ENCODE data around the gene PEX11B.

PEX11B gene, protein sequence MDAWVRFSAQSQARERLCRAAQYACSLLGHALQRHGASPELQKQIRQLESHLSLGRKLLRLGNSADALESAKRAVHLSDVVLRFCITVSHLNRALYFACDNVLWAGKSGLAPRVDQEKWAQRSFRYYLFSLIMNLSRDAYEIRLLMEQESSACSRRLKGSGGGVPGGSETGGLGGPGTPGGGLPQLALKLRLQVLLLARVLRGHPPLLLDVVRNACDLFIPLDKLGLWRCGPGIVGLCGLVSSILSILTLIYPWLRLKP

DNA sequence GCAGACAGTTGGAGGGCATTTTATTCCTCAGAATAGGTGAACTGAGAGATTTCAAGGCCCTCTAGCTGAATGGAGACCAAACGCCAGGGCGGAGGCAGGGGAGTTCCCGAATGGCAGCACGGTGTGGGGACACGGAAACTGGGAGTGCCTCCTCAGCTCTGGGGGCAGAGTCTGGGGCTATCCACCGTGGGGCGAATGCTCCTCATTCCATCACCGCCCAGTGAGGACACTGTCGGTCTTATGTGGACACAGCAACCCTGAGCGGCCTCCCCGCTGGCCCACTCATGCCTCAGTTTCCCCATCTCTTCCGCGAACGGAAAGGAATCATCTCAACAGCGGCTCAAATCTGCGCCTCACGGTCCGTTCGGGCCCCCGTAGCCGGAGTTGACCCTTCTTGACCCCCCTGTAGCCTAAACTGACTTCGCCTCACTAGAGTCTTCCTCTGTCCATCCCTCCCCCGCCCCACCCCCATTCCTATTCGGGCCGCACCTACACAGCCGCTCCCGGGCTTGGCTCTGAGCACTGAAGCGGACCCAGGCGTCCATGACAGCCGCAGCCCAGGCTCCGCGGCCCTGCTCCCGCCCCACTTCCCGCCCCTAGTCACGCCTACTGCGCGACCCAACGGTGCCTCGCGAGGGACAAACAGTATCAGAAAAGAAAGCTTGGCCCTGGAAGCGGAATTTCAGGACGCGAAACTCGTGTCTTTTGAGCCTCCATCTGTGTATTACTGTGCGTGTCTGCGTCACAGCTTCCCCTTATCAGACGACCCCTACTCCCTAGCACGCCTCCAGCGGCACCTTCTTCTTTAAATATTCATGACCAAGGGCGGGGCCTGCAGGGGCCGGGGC lies at the start of gene PEX11B:
PEX11B (minus strand) TSS at position 574 of the 848 bp plus-strand sequence; CDS start at position 545, 29 bp downstream.
- DNase-seq: peak; percentile 94 to 95

DNA sequence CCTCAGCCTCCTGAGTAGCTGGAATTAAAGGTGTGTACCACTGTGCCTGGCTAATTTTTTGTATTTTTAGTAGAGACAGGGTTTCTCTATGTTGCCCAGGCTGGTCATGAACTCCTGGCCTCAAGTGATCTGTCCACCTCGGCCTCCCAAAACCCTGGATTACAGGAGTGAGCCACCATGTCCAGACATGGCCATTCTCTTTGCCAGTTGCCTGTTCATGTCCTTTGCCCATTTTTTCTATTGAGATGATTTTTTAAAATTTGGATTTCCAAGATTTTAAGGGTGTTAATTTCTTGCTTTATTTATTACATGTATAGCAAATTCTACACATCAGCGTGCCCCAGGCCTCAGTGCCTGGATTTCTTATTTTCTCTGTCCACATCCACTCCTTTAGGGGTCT lies 48.8 kb upstream of the PEX11B start:
- no peak for DNase-seq

DNA sequence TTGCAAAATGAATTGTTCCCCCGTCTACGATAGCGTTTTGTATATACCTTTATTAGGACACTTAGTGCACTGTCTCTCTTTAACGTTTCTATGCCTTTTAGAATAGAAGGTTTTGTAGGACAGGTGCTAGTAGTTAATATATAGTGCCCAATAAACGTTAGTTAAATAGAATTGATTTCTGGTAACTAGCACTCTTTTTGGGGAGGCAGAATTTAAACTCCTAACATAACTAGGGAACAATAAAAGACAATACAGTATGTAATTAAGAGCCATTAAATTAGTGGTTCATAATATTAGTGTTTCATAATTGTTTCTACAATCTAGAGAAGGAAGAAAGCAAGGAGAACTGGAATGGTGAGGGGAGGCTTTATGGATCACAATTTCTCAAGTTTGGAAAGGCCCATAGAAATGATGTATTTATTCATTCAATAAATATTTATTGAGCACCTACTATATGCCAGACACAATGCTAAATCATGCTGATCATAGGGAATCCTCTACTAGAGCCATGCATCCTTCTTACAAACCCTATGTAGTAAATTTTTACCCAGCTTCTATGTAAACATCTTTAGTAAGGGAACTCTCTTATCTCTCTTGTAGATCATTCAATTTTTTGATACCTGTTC lies 46.7 kb upstream of the PEX11B start:
- DNase-seq: no peak

DNA sequence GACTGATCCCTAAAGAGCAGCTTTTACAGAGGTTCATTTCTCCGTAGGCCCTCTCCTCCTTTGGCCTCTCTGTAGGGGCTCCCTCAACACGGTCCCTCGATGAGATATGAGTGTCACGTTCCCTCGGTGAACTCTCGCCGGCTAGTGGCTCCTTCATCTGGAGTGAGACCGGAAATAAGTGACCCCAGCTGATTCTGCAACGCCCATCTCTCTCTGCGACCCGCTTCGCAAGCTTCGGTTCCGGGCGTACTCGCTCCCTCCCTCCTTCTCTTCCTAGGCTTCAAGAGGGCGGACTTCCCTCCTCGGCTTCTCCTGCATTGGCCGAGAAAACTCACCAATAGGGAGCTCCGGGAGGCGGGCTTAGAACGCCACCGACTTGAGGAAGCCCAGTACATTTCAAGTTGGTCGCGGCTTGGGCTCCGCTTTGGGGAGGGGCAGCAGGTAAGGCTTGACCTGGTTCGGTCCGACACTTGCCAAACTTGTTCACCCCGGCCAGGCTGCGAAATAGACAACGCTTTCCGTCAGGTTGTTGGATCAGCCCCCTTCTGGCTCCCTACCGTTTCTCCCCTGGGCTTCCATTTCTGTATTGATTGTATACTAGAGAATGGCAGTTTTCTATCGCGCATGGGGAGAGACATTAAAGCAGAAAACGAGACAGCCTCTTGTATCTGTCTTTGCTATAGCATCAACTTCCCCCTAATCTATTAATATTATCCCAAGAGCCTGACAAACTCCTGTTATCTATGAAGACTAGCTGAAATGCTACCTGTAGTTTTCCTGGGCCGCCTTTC lies 46.0 kb upstream of the PEX11B start, which contains the start of the genes ANKRD34A and POLR3GL:
ANKRD34A (minus strand) TSS at position 248 of the 791 bp plus-strand sequence. CDS start 2,816 bp downstream, outside the sequence.
POLR3GL (plus strand) TSS at position 363 of the 791 bp plus-strand sequence. CDS start 10,176 bp downstream, outside the sequence.
- DNase-seq: peak; percentile 90 to 94

DNA sequence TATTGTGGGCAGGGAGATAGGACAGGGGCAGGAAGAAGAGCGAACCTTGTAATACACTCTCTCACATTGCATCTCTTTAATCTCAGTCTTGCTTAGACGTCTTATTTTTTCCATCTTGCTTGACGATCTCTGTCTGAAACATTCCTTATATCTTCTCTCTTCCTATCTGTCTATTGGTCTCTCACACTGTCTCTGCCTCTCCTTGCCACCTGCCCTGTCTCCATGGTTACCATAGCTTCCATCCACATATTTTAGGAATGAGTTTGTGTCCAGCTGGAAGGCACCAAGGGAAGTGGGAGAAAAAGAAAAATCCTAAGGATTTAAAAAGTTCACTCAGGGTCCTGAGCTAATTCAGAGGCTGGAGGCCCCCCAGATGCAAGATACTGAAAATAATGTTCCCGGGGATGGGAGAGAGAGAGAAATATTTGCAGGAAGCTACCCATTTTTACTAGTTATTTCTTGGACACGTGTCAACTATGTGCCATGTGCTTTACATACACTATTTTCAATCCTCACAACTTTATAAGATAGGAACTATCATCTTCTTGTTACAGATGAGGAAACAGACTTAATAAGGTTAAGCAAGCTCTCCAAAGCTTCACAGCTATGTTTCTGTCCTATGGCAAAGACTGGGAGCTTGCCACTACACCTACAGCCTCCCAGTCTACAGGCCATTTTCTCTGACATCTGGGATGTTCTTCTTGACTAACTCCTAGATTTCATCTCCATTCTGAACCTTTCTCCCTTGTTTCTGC lies 44.9 kb upstream of the PEX11B start:
- DNase-seq: no peak

DNA sequence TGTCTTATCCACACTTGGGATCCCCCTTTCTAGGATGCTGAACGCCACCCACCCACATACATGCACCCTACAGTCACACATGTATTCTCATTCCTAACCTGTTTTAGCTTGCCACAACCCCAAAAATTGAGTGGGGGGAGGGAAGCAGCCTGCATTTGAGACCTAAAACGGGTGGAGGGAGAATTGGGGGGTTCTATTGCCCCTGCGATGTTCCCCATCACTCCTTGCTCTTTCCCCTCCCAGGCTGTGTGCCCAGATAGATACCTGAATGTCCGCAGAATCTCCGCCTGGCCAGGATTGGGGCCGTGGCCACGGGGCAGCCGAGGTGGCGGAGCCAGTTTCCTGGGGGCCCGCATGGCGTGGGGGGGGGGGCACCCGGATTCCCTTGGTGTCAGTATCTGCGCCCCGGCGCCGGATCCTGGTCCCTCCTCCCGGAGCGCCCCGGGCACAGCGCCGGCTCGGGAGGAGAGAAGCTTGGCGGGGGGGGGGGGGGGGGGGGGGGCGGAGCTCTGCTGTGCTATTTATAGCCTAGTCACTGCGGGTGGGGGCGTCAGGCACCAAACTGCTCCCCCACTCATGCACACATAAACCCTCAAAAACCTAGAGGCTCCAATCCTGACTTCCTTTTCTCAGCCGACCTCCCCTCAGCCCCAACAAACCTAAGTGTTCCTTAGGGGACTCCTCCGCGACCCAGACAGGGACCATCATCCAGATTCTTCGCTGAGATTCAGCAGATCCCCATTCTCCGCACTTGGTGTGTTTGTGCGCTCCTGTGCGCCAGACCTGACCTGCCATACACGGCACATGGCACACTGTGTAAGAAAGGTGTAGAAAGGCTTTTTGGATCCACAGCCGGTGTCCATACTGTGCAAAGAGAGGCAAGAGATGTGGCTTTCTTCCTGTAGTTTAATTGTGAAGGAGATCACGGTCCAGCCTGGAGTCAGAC lies 43.9 kb upstream of the PEX11B start:
- peak; percentile 46 to 53 for DNase-seq

DNA sequence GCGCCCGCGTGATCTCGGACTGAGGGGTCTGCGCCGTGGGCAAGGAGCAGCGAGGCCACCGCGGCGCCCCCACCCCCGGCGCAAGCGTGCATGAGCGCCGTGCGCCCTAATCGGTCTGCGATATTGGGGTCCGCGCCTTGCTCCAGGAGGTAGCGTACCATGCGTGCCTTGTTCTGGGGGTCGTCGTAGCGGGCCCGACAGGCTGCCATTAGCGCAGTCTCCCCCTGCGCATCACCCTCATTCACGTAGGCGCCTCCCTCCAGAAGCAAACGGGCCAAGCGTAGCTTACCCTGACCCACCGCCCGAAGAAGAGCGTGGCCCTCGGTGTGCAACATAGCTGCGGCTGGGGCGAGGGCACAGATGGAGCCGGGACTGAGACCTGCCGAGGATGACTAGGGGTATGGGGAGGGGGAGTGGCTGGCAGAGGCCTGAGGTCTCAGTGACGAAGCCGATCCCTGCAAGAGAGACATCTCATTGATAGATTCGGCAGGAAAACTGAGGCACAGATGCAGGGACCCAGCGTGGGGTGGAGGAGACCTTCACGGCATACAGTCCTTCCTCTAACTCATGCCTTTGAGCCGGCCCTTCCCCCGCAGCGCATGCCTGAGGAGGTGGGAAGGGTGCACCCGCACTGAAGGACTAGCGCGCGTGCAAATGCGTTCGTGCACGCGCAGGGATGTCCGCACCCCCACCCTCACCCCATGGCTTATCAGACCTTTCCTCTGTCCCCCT lies 43.1 kb upstream of the PEX11B start:
- DNase-seq: peak; percentile 70 to 75

DNA sequence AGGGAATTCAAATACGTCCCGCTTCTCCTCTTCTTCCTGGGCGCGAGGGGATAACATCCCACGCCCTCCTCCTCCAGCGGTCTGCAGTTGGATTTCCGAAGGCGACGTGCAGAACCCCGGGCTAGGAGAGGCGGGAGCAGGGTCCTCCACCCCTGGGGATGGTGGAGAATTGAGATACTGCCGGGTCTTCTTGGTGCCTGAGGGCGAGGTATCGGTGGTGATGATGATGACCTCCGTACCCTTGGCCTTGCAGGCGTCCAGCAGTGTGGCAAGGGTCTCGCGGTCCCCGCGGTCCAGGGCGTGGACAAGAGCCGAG lies 42.5 kb upstream of the PEX11B start:
- DNase-seq: no peak

DNA sequence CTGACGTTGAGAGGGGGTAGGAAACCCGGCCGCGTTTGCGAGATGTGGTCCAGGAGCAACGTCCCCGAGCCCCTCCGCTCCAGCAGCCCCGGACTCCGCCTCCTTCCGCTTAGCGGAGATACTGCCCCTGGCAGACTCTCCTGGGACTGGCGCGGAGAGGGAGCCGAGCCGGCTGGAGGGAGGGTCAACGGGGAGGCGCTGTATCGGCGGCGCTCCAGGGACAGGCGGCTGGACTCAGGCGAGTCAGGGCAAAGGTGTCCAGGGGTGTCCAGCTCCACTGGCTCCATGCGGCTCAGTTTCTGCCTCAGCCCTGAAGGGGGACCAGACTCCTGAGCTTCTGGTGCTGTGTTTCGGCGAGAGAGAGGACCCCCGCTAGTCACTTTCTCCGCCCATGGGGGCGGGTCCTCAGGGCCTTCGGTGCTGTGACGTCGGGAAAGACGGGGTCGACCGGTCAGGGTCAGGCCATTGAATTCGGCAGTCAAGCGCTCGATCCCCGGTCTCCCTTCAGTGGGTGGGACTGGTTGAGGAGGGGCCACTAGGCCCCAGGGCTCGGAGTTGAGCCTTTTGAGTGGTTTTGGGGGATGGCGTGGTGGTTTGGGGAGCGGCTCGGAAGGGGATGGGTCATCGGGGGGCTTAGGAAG lies 42.1 kb upstream of the PEX11B start:
- peak; percentile 56 to 65 for DNase-seq

DNA sequence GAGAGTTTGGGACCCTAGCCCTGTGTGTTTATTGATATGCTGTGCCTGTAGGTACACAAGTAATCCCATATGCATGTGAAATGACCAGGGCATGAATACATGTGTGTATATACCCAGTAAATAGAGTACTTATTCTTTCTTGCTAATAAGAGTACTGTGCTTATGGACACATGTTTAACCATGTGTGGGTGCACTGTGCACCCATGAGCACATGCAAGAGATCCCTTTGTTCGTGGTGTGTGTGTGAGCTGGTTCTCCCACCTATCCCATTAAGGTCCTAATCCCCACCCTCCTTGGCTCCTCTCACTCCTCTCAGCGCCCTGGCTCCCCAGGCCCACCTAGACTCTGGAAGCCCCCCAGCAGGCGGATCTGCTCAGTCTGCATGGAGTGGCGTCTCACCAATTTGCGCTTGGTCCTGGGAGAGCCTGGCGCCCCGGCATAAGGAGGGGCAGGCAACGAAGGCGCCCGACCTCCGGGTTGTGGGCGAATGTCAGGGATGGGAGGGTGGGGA lies 41.5 kb upstream of the PEX11B start:
- DNase-seq: no peak

DNA sequence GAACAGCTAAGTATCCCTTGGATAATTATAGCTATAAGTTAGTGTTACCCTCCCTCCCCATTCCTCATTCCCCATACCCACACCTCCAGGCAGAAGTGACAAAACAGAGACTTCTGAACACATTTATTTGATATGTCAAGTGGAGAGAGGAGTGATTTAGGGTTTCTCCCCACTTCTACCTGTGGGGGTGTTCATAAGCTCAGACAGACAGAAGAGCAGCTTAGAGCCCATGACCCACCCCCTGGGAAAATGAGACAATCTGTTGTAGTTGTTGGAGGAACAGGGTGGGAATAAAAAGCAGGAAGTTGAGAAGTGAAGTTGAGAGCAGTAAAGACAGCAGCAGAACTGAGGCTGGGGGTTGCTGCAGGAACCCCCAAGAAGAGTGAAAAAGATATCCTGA lies 40.8 kb upstream of the PEX11B start:
- no peak for DNase-seq

DNA sequence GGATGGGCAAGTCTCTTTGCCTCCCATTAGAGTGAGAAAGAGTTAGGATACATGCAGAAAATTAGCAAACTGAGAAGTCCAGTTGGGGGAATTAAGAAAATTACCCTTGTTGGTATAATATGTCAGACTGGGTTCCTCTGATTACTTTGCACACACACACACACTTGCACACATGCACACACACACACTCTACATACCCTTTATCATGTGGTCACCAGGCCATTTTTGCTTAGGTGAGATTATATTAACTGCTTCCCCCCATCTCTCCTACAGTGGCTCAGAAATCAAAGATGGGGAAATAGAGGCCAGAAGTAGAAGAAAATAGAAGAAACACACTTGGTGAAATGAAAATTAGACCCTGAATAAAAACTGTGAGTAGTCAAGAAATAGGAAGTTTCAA lies 40.2 kb upstream of the PEX11B start:
- DNase-seq: no peak

DNA sequence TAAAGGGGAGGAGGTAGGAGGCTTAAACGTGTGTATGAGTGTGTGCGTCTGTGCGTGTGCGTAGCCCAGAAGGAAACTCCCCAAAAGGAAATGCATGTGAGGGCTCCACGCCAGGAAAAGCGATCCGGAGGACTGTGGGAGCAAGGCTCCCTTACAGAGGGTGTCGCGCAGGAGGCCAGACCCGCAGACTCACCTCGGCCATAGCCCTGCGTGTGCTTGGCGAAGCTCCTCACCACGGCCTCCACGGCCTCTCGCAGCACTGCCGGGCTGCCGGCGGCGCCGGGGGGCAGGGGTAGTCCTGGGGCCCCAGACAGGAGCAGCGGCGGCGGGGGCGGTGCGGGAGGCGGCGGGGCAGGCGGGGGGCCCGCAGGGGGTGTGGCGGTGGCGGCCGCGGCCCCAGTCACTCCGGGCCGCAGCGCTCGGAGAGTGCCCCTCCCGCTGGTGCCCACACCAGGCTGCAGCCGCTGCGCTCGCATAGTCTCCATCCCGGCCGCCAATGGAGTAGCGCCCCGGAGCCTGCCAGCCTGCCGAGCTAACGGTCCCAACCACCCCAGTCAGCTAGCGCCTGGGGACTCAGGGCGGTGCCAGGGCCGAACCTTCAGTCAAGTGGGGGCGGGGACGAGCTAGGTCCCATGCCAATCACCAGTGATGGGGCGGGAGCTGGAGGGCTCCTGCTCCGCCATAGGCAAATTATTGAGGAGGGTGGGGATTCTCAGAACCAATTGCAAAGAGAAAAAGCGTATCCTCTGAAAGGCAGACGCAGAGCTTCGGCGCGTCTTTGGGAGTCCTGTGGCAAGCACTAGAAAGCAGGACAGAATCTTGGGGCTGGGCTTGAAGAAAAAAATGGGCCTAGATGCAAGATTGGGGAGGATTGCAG lies 39.2 kb upstream of the PEX11B start, which contains the start of gene LIX1L:
LIX1L (minus strand) TSS at position 575 of the 877 bp plus-strand sequence; CDS start at position 485, 90 bp downstream.
- peak; percentile 95 to 97 for DNase-seq

DNA sequence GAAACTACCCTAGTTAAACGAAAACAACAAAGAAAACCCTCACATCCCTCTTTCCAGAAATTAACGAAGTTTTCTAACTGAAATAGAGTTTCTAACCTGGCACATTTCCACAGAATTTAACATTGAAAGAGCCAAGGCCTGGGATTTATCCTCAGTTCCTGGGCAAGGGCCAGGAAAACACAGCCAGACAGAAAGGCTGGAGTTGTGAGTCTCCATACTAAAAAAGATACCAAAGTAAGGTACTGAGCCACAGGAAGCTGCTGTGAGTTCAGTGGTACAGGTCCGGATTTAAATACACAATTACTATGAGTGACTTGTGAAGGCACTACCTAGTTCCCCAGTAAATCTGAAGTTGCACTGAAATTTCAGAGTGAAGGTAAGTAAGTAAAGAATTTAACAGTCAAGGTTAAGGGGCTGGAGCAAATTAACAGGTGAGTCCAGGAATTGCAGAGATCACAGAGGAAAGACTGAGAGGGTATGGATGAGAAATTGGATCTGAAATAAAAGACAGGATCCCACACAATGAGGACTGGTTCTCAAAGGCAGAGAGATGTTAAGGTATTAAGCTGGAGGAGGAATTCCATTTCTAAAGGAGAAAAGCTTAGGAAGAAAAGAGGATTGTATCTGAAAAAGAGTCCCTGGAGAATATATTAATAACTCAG lies 38.4 kb upstream of the PEX11B start:
- DNase-seq: no peak

DNA sequence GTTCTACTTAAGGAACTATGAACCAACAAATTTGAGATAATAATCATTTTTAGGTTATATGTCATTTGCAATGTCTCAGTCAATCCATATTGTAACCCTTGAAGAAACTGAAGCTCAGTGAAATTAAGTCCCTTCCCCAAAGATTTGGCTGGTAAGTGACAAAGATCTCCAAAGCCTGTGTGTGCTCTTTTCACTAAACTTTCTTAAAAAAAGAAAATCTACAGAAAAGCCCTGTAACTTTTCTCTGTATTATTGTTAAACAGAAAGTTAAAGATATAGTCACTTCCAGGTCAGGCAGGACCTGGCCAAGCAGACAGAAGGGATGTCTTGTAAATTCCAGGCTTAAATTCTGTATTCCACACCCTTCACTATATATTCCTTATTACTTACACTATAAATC lies 37.8 kb upstream of the PEX11B start:
- DNase-seq: no peak

DNA sequence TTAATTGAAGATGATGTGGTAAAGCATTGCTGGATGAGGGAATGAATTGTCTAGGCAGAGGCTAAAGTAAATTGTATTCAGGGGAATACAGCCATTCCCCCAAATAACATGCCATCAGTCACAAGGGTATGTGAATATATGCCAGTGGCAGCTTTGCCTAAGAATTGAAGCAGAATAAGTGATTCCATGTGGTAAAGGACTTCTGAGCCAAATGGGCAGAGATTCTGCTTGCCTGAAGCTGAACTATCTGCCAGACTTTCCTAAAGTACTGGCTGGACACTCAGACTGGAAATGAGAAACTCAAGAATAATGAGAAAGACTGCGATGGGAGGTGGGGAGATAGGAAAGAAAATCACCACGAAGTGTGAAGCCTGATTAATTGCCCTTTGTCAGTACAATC lies 36.9 kb upstream of the PEX11B start:
- DNase-seq: no peak

DNA sequence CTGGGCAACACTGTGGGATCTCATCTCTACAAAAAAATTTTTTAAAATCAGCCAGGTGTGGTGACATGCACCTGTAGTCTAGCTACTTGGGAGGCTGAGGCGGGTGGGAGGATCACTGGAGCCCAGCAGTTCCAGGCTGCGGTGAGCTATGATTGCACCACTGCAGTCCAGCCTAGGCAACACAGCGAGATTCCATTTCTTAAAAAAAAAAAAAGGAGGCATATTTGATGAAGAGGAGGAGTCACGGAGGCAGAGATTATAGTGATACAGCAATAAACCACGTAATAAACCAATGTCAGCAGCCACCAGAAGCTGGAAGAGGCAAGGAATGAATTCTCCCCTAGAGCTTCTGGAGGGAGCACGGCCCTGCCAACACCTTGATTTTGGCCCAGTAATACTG lies 35.3 kb upstream of the PEX11B start:
- no peak for DNase-seq

DNA sequence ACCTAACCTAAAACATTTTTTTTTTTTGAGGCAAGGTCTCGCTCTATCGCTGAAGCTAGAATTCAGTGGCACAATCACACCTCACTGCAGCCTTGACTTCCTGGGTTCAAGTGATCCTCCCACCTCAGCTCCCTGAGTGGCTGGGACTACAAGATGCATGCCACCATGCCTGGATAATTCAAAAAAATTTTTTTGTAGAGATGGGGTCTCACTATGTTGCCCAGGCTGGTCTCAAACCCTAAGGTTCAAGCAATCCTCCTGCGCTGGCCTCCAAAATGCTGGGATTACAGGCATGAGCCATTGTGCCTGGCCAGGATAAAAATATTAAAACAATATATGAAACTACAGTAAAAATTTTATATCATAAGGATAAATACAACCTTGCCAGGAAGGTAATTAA lies 34.4 kb upstream of the PEX11B start:
- no peak for DNase-seq
